HG03565 (cell line): Measurements from ENCODE around the gene SULT1E1.

Experiments used
- ATAC-seq: cut with Tn5 transposase; IDR thresholded peaks from one replicate; pipeline ENCODE4 v1.9.1; 2021; ENCODE audit warnings: mild to moderate bottlenecking, moderate library complexity; ENCODE audit not compliant: unreplicated experiment

SULT1E1 gene, protein sequence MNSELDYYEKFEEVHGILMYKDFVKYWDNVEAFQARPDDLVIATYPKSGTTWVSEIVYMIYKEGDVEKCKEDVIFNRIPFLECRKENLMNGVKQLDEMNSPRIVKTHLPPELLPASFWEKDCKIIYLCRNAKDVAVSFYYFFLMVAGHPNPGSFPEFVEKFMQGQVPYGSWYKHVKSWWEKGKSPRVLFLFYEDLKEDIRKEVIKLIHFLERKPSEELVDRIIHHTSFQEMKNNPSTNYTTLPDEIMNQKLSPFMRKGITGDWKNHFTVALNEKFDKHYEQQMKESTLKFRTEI

DNA sequence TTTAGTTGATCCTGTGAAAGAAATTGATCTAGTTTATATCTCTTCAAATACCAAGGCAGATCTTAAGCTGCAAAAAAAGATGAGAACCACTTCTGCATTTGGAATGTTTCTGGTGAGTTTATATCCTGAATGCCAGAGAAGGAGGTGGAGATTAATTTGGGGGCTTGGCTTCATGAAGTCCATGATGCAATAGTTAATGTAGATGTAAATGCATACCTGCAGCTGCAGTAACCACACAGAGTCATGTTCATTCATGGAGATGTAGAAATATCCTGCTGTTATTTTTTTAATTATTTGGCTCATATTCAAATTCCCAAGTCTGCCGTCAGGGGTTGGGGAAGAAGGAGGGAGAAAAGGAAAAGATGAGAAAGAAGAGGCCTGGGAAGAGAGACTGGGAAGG is at the start of gene SULT1E1:
Gene SULT1E1, minus strand, starts transcription at position 94 of the 400 bp plus-strand sequence. CDS start 2,501 bp downstream, outside the sequence.
- ATAC-seq, result no peak

- peak; percentile 35 for ATAC-seq
These were observed 49.2 kb upstream of the SULT1E1 start for GRCh38 chr4:69909195-69909594.

- no peak for ATAC-seq
These were observed 47.2 kb upstream of the SULT1E1 start for GRCh38 chr4:69907151-69907550.

DNA sequence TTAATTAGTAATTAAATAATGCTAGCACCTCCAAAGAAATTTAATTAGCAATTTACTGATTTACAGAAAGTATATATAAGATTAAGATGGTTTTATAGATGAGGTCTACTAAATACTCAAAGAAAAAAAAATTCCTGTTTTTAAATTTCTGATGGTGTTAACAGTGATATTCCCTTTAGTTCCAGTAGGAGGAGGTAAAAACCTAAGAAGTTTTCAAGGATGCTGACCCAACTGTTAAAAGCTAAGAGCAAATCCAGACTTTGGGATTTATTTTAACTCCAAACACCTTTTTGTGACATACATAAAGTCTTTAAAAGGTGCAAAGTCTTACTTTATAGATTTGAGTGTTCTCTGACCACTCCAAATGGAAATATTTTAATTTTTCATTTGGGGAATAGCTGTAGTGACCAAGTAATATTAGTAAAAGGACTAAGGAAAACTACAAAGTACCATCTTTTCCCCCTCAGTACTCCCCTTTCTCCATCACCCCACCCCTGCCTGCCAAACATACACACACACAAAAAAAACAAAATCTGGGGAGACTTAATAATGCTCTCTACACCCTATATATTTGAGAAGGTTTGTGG is 36.7 kb upstream of the SULT1E1 start:
- ATAC-seq, result no peak

GRCh38 chr4:69894721-69895120 is 34.8 kb upstream of the SULT1E1 start:
- ATAC-seq, result no peak

DNA sequence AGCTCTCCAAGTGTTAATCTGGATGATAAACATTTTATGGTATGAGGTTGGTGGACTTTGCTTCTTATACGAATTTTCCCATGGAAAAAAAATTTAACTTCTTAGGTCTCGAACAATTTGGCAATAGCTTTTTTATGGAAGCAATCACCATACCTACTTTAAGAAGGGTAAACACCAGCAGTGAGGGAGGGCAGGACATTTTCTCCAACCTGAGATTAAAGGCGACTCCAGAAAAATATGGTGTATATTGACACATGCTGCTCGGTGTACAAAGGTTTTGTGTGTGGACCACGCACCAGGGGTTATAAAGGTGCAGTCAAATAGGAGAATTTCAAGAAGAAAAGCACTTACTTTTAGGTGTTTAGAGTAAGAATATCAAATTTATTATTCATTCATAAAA is 34.2 kb upstream of the SULT1E1 start:
- no peak for ATAC-seq

DNA sequence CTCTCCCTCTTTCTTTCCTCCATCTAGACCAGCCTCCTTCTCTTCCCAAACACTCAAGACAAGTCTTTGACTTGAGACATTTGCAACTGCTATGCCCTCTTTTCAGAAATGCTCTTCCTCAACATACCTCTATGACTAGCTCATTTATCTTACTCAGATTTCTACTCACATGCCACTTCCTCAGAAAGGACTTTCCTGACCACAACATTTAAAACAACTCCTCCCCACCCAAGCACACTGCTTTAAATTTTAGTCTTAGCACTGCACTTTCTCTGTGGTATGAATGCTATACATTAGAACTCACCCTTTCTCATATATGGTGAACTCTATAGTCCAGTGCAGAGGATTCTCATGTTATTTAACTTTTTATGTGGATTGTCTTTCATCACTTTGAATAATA is 28.4 kb upstream of the SULT1E1 start:
- no peak for ATAC-seq

GRCh38 chr4:69882150-69882549 is 22.2 kb upstream of the SULT1E1 start:
- no peak for ATAC-seq

- peak; percentile 75 for ATAC-seq
These were observed 21.3 kb upstream of the SULT1E1 start for GRCh38 chr4:69881173-69881773.

- no peak for ATAC-seq
These were observed 18.3 kb upstream of the SULT1E1 start for GRCh38 chr4:69878250-69878649.

DNA sequence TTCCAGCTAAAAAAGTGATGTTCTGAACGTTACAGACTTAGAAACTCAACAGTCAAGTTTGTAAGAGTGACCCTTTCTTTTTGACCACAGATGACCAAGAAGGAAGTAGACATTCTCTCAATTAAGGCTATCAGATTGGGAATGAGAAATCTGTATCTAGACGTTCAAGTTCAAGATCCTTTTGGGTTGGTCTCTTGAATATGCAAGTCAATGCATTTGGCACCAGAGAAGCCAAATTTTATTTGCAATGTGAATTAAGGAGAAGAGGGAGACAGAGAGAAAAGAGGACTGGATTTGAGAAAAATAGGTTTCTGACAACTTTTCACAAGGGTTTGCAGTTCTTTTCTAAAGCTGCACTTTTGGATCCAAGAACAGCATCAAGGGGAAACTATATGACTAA is 17.5 kb upstream of the SULT1E1 start:
- no peak for ATAC-seq

- no peak for ATAC-seq
These were observed 16.1 kb upstream of the SULT1E1 start for GRCh38 chr4:69876071-69876470.

- no peak for ATAC-seq
These were observed 15.6 kb upstream of the SULT1E1 start for GRCh38 chr4:69875576-69875975.

GRCh38 chr4:69874507-69874906 is 14.6 kb upstream of the SULT1E1 start:
- no peak for ATAC-seq

- ATAC-seq, result no peak
These were observed 1.8 kb upstream of the SULT1E1 start for GRCh38 chr4:69861756-69862155.

DNA sequence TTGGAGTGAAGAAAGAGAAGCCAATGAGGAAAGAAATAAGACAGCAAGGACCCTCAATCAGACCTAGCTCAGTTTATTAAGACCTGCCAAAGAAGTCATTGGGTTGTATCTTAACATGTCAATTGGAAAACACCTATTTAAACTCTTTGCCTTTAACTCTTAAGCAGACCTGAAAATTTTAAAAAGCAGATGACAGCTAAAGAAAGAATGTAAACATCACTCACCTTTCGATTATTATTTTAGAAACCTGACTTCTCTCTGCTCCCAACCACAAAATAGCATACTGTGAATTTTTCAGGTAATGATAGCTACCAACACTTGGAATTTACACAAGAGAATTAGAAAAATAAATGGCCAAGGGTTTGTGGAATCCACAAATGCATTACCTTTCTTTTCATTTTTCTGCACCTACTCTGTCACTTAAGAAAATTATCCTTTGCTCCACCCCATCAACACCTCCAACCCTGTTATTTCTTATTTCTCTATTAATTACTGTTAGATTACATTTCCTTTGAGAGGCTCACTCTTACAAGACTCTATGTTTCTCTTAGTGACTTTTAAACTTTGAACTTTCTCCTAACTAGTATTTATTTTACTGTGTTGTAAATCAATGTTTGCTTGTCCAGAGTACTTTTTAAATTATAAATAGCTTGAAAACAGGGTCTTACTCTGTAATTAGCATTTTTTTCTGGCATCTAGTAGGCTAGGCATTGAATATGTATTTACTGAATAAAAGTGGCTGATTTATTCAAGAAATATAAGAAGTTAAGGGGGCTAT is 765 bp upstream of the SULT1E1 start:
- ATAC-seq, result no peak

DNA sequence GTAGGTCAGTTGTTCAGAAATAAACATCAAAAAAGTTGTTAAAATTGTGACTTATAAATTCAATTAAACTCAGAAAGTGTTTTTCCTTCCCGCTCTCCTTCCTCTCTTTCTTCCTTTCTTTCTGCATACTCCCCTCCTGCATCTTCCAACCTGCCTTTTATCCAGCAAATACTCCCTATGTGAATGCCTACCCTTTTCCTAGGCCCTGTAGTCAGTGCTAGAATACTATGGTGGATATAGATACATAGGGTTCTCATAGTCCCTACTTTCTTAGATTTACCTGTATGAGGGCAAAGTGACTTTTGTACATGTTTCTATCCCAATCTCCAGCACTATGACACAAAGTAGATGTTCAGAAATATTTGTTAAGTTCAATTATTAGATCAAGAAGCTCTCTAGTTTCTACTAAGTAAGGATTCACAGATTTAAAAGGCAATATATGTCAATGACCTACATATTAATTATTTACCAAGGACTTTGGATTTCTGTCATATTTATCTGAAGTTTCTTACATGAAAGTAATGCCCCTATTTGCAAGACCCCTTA is 732 bp downstream of the SULT1E1 start:
- ATAC-seq, result no peak

DNA sequence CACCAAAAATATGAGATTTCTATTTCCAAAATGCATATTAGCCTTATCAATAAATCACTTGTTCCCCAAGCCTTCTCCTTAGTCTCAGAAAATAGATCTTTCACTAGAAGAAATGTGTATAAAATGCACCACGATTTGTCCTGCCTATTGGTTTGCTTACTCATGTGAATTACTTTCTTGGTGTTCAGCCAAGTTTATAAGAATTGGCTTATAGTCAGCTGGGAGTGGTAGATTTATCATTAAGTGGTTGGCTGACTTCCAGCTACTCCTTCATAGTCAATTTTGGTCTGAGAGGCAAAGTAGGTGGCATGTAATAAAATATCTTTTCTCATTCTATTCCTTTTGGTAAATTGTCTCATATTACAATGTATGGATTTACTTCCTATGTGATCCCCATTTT is 1.3 kb downstream of the SULT1E1 start:
- ATAC-seq, result no peak

DNA sequence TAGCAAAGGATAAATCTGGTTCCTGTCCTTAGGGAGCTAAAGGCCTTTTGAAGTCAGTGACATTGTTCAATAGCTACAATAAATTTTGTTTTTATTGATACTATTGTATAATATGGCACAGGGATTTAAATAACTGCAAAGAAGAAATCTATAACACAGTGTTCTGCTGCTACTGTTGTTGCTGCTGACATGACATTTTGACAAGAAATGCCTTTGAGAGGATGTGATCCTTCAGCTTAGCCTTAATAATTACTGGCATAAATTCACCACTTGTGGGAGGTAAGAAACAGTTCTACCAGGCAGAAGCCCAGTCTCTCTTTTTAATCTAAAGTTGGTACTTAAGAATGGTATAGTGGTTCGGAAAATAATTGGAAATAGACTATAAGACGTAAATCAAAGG is 4.1 kb downstream of the SULT1E1 start:
- ATAC-seq, result no peak

- ATAC-seq, result peak; percentile 79
These were observed 10.0 kb downstream of the SULT1E1 start for GRCh38 chr4:69849969-69850368.

- ATAC-seq, result no peak
These were observed 10.6 kb downstream of the SULT1E1 start for GRCh38 chr4:69849297-69849696.
